WTC11 (cell line): ENCODE results near the gene PLXNB1. TPM values are rescaled to one million over a fixed set of nuclear protein-coding genes. Genes with fewer than 3 reads are reported as not detected.

ENCODE experiments used
- ATAC-seq: fragments of 200-7000 bp; cut with Tn5 transposase; 2 replicates; pipeline ENCODE4 v1.10.0; 2021; ENCODE audit warnings: mild to moderate bottlenecking, moderate library complexity
- CTCF ChIA-PET: fragments of 300-600 bp; sonication (Branson Sonifier 250); formaldehyde crosslinking; loops from one replicate; lab custom pipeline; 2021; ENCODE audit warnings: antibody characterized with exemption; lab: Charles Lee
- POLR2A ChIA-PET: fragments of 350-600 bp; sonication (Branson Sonifier 250); formaldehyde crosslinking; loops from one replicate; lab custom pipeline; 2021; ENCODE audit warnings: antibody characterized with exemption; lab: Charles Lee
- DNase-seq: peaks from one replicate; pipeline ENCODE4 v3.0.0; 2021; ENCODE audit warnings: low spot score
- H3K27ac Mint-ChIP-seq: 2 replicates; pipeline ENCODE4 v1.8.0; 2021; ENCODE audit warnings: mixed read lengths
- H3K27me3 Mint-ChIP-seq: 2 replicates; pipeline ENCODE4 v1.8.0; 2021; ENCODE audit warnings: low read depth, mild to moderate bottlenecking, moderate library complexity, mixed read lengths
- H3K36me3 Mint-ChIP-seq: 2 replicates; pipeline ENCODE4 v1.8.0; 2021; ENCODE audit warnings: mixed read lengths
- H3K4me1 Mint-ChIP-seq: 2 replicates; pipeline ENCODE4 v1.8.0; 2022; ENCODE audit warnings: mixed read lengths
- H3K4me3 Mint-ChIP-seq: 2 replicates; pipeline ENCODE4 v1.8.0; 2021; ENCODE audit warnings: mild to moderate bottlenecking, moderate library complexity, mixed read lengths
- H3K9me3 Mint-ChIP-seq: 2 replicates; pipeline ENCODE4 v1.8.0; 2021; ENCODE audit warnings: mixed read lengths
- E2F5 ChIP-seq: sonication (generic); formaldehyde crosslinking; IDR thresholded peaks from 2 replicates; pipeline ENCODE4 v1.8.1; 2022; ENCODE audit warnings: mild to moderate bottlenecking, moderate library complexity, missing genetic modification reagents
- ZNF219 ChIP-seq: sonication (generic); formaldehyde crosslinking; IDR thresholded peaks from 2 replicates; pipeline ENCODE4 v1.8.0; 2023; ENCODE audit warnings: missing genetic modification reagents, mild to moderate bottlenecking, borderline replicate concordance
- ZNF232 ChIP-seq: sonication (generic); formaldehyde crosslinking; IDR thresholded peaks from 2 replicates; pipeline ENCODE4 v1.8.0; 2022; ENCODE audit warnings: mild to moderate bottlenecking, missing genetic modification reagents
- ZNF671 ChIP-seq: fragments of 250-450 bp; sonication (Bioruptor Pico); IDR thresholded peaks from 2 replicates; pipeline ENCODE4 v1.8.0; 2021; ENCODE audit warnings: mild to moderate bottlenecking
- total RNA-seq: library from RNA; stranded (reverse); gene quantifications from 3 replicates; pipeline ENCODE4 v1.2.3, GENCODE V29; 2021
- TF ChIP-seq, protein P1 (sequence below): sonication (generic); formaldehyde crosslinking; IDR thresholded peaks from 2 replicates; pipeline ENCODE4 v1.8.0; 2023; ENCODE audit warnings: mild to moderate bottlenecking, missing genetic modification reagents
- TF ChIP-seq, protein P2 (sequence below): sonication (generic); formaldehyde crosslinking; IDR thresholded peaks from 2 replicates; pipeline ENCODE4 v1.8.1; 2023; ENCODE audit warnings: mild to moderate bottlenecking, missing genetic modification reagents
- TF ChIP-seq, protein P3 (sequence below): fragments of 250-450 bp; sonication (Bioruptor Pico); IDR thresholded peaks from 2 replicates; pipeline ENCODE4 v1.9.0; 2021; ENCODE audit warnings: mild to moderate bottlenecking

PLXNB1 gene
- total RNA-seq, 1 experiment from 2014 or later, result 143 TPM

- TF ChIP-seq, protein P1, sequence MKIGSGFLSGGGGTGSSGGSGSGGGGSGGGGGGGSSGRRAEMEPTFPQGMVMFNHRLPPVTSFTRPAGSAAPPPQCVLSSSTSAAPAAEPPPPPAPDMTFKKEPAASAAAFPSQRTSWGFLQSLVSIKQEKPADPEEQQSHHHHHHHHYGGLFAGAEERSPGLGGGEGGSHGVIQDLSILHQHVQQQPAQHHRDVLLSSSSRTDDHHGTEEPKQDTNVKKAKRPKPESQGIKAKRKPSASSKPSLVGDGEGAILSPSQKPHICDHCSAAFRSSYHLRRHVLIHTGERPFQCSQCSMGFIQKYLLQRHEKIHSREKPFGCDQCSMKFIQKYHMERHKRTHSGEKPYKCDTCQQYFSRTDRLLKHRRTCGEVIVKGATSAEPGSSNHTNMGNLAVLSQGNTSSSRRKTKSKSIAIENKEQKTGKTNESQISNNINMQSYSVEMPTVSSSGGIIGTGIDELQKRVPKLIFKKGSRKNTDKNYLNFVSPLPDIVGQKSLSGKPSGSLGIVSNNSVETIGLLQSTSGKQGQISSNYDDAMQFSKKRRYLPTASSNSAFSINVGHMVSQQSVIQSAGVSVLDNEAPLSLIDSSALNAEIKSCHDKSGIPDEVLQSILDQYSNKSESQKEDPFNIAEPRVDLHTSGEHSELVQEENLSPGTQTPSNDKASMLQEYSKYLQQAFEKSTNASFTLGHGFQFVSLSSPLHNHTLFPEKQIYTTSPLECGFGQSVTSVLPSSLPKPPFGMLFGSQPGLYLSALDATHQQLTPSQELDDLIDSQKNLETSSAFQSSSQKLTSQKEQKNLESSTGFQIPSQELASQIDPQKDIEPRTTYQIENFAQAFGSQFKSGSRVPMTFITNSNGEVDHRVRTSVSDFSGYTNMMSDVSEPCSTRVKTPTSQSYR (CRISPR knock-in tag), result no peak
These were observed 22.3 kb downstream of the PLXNB1 start (continued) for GRCh38 chr3:48407542-48408099.

GRCh38 chr3:48406443-48407431 is 23.1 kb downstream of the PLXNB1 start:
- Mint-ChIP-seq H3K27ac (no peak overlapping the region), H3K4me3 (no peak overlapping the region), H3K27me3 (no peaks in the 10 kb centered on the region), H3K4me1 (no peaks in the 10 kb centered on the region), H3K9me3 (no peaks in the 10 kb centered on the region), H3K36me3 (peaks cover 74% of the 10 kb centered on the region)
- ATAC-seq, result no peak
- DNase-seq, result no peak
- TF ChIP-seq ZNF671 (CRISPR knock-in tag) (no peak), ZNF232 (no peak), ZNF219 (CRISPR knock-in tag) (no peak)
- CTCF ChIA-PET, result interaction anchor here (0.6 to 3.9 kb wide), 4 partner anchors 29 to 573 kb away, joined by 3 to 49 read pairs (median 5); partner anchors contain the start of gene SLC26A6
- POLR2A ChIA-PET, result no interaction called here

DNA sequence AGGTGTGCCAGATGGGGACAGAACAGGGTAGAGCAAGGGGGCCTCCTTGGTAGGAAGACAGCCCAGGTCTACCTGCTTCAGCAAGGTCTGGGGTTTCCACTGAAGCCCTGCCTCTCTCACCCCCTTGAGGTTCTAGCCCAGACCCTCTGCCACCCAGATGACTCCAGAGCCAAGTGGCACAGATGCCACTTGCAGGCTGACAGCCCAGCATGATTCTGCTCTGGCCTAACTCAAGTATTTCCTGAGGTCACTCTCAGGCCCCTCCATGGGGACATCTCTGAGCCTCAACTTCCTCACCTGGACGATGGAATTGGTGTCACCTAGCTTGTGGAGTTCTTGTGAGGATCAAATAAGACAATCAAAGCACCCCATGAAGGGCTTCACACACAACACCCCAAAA is 23.9 kb downstream of the PLXNB1 start:
- H3K4me3 Mint-ChIP-seq, result no peak overlapping the region
- no peaks in the 10 kb centered on the region for H3K27me3 Mint-ChIP-seq
- ChIA-PET CTCF (interaction anchor here (3.9 to 7.8 kb wide), 2 partner anchors 30 to 31 kb away, joined by 49 to 378 read pairs; no protein-coding TSS in a partner anchor), POLR2A (no interaction called here)
- ATAC-seq (no peak), DNase-seq (no peak)
- no peaks in the 10 kb centered on the region for H3K9me3 Mint-ChIP-seq
- H3K4me1 Mint-ChIP-seq, result no peaks in the 10 kb centered on the region
- TF ChIP-seq, protein P2, sequence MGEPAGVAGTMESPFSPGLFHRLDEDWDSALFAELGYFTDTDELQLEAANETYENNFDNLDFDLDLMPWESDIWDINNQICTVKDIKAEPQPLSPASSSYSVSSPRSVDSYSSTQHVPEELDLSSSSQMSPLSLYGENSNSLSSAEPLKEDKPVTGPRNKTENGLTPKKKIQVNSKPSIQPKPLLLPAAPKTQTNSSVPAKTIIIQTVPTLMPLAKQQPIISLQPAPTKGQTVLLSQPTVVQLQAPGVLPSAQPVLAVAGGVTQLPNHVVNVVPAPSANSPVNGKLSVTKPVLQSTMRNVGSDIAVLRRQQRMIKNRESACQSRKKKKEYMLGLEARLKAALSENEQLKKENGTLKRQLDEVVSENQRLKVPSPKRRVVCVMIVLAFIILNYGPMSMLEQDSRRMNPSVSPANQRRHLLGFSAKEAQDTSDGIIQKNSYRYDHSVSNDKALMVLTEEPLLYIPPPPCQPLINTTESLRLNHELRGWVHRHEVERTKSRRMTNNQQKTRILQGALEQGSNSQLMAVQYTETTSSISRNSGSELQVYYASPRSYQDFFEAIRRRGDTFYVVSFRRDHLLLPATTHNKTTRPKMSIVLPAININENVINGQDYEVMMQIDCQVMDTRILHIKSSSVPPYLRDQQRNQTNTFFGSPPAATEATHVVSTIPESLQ (CRISPR knock-in tag), result no peak
- H3K27ac Mint-ChIP-seq, result no peak overlapping the region
- H3K36me3 Mint-ChIP-seq, result peaks cover 68% of the 10 kb centered on the region

GRCh38 chr3:48405343-48405881 is 24.5 kb downstream of the PLXNB1 start:
- 0 out of 2 replicates have a peak, but pooled peaks cover 3% of the 10 kb centered on the region for H3K9me3 Mint-ChIP-seq
- H3K27ac Mint-ChIP-seq, result no peak overlapping the region
- H3K27me3 Mint-ChIP-seq, result no peaks in the 10 kb centered on the region; the same call in 1 of the 2 replicates
- ATAC-seq (no peak), DNase-seq (no peak)
- H3K36me3 Mint-ChIP-seq, result peaks cover 67% of the 10 kb centered on the region
- H3K4me3 Mint-ChIP-seq, result no peak overlapping the region
- ChIA-PET CTCF (interaction anchor here (0.9 to 7.8 kb wide), 2 partner anchors 27 to 31 kb away, joined by 4 to 378 read pairs; no protein-coding TSS in a partner anchor), POLR2A (no interaction called here)
- TF ChIP-seq, protein P3, sequence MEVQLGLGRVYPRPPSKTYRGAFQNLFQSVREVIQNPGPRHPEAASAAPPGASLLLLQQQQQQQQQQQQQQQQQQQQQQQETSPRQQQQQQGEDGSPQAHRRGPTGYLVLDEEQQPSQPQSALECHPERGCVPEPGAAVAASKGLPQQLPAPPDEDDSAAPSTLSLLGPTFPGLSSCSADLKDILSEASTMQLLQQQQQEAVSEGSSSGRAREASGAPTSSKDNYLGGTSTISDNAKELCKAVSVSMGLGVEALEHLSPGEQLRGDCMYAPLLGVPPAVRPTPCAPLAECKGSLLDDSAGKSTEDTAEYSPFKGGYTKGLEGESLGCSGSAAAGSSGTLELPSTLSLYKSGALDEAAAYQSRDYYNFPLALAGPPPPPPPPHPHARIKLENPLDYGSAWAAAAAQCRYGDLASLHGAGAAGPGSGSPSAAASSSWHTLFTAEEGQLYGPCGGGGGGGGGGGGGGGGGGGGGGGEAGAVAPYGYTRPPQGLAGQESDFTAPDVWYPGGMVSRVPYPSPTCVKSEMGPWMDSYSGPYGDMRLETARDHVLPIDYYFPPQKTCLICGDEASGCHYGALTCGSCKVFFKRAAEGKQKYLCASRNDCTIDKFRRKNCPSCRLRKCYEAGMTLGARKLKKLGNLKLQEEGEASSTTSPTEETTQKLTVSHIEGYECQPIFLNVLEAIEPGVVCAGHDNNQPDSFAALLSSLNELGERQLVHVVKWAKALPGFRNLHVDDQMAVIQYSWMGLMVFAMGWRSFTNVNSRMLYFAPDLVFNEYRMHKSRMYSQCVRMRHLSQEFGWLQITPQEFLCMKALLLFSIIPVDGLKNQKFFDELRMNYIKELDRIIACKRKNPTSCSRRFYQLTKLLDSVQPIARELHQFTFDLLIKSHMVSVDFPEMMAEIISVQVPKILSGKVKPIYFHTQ (CRISPR knock-in tag), result no peak
- no peak for TF ChIP-seq E2F5
- TF ChIP-seq, protein P1 (CRISPR knock-in tag), result no peak
- H3K4me1 Mint-ChIP-seq, result no peaks in the 10 kb centered on the region
